Gastroesophageal sphincter (tissue), 3 donors: ENCODE data around the gene SMG6.

Experiments
- POLR2A ChIP-seq, 2 donors: fragments of 450-650 bp; IDR thresholded peaks; one replicate each; pipeline ENCODE4 v1.6.1; 2017; ENCODE audit warnings: antibody characterized with exemption in 2 of 2, mild to moderate bottlenecking in 2 of 2, moderate library complexity in 1 of 2
- POLR2AphosphoS5 ChIP-seq: sonication (generic); formaldehyde crosslinking; IDR thresholded peaks from one replicate; pipeline ENCODE4 v1.6.1; 2017; ENCODE audit warnings: antibody characterized with exemption
- TF ChIP-seq, protein P1 (sequence below), 4 experiments: fragments of 200-600 bp in 2 of 4; fragments of 450-650 bp in 2 of 4; sonication (generic) in 1 of 4; IDR thresholded peaks; one replicate each; pipeline ENCODE4 v1.5.1; 2017 to 2019; ENCODE audit warnings: antibody characterized with exemption in 4 of 4, mild to moderate bottlenecking in 2 of 4, moderate library complexity in 2 of 4

DNA sequence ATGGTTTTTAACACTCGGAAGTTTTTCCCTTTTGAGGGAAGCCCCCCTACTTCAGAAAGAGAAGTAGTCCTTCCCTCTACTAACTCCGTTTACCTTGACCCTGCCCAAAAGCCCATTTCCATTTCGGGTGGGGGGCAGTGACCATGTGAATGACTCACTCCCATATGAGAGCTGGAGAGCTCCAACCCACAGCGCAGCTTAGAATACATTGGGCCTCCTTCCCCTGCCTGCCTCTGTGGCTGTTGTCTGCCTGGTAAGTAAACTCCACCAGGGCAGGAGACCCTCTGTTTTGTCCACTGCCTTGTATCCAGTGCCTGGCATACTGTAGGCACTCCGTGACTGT, 34.7 kb upstream of the SMG6 start:
- TF ChIP-seq POLR2A (IDR thresholded peaks at IDR 0.05): no peak
- TF ChIP-seq, protein P1, sequence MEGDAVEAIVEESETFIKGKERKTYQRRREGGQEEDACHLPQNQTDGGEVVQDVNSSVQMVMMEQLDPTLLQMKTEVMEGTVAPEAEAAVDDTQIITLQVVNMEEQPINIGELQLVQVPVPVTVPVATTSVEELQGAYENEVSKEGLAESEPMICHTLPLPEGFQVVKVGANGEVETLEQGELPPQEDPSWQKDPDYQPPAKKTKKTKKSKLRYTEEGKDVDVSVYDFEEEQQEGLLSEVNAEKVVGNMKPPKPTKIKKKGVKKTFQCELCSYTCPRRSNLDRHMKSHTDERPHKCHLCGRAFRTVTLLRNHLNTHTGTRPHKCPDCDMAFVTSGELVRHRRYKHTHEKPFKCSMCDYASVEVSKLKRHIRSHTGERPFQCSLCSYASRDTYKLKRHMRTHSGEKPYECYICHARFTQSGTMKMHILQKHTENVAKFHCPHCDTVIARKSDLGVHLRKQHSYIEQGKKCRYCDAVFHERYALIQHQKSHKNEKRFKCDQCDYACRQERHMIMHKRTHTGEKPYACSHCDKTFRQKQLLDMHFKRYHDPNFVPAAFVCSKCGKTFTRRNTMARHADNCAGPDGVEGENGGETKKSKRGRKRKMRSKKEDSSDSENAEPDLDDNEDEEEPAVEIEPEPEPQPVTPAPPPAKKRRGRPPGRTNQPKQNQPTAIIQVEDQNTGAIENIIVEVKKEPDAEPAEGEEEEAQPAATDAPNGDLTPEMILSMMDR (IDR thresholded peaks at IDR 0.05): no peak
- no peak for TF ChIP-seq POLR2AphosphoS5
